Measurements from ENCODE around the gene SIPA1. TPM values are rescaled to one million over a fixed set of nuclear protein-coding genes. Genes with fewer than 3 reads are reported as not detected.

Gene SIPA1
- total RNA-seq, 1 donor from 2014 or later: 128 TPM

DNA sequence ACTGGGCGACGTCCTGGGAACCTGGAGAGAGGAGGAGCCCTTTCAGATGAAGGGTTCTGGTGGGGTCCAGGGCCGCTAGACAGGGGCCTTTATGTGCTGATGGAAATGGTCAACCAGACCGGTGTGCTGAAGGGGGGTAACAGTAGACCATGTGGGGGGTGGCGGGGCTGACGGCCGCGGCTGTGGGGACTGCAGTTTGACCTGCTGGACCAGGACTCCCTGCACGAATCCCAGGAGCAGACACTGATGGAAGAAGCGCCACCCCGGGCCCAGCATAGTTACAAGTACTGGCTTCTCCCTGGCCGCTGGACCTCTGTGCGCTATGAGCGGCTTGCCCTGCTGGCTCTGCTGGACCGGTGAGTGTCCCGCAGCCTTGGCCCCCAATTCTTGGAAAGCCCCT is 15.9 kb upstream of the SIPA1 start:
- Mint-ChIP-seq H3K27me3 (ENCODE audit: low read depth) (no peaks in the 10 kb centered on the region), H3K4me3 (ENCODE audit: low read depth) (no peak overlapping the region), H3K36me3 (ENCODE audit: low read depth) (peaks cover 55% of the 10 kb centered on the region), H3K4me1 (ENCODE audit: low read depth) (peaks cover 5% of the 10 kb centered on the region), H3K27ac (no peak overlapping the region), H3K9me3 (no peaks in the 10 kb centered on the region)
- intact Hi-C loops (cut with micrococcal nuclease): no loop called here
- no peak for DNase-seq (ENCODE audit: low spot score)

DNA sequence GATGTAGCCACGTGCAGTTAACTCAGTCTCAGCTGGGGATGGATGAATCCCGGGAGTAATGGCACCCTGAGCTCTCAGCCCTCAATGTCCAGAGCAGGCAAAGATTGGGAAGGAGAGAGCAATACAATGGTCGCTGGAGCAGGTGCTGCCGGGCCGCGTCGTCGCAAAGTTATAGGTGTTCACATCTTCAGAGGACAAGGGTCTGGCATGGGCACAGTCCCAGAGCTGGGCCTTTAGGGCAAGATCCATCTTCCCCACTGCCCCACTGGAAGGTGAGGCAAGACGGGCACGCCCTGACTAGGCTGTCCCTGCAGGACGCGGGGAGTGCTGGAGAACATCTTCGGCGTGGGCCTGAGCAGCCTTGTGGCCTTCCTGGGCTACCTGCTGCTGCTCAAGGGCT is 14.7 kb upstream of the SIPA1 start:
- no peaks in the 10 kb centered on the region for H3K9me3 Mint-ChIP-seq
- H3K36me3 Mint-ChIP-seq (ENCODE audit: low read depth): peaks cover 60% of the 10 kb centered on the region

DNA sequence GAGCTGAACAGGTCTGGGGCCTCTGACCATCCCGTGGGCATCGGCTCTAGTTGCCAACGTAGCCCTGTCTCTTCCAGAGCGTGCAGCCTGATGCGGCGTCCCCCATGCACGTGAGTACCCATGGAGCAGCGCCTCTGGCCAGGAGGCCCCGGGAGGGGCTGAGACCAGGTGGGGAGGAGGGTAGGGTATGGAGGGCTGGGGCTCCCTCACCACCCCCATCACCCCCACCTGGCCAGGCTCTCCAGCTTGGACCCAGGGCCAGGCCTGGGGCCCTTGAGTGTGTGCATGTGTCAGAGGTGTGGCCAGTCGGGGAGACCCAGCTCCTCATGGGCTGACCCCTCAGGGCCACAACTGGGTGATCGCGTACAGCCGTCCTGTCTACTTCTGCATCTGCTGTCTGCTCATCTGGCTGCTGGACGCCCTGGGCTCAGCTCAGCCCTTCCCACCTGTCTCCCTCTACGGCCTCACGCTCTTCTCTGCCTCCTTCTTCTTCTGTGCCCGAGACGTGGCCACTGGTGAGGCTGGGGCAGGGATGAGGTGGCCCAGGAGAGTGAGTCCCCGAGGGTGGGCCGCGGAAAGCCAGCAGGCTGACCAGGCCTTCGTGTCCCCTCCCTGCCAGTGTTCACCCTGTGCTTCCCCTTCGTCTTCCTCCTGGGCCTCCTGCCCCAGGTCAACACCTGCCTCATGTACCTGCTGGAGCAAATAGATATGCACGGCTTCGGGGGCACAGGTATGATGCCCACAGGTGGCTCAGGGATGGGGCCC is 13.9 kb upstream of the SIPA1 start:
- H3K36me3 Mint-ChIP-seq (ENCODE audit: low read depth): peaks cover 63% of the 10 kb centered on the region
- no peak overlapping the region for H3K27ac Mint-ChIP-seq
- no peak for DNase-seq (ENCODE audit: low spot score)
- peaks cover 3% of the 10 kb centered on the region for H3K4me1 Mint-ChIP-seq (ENCODE audit: low read depth)
- intact Hi-C loops (cut with micrococcal nuclease): no loop called here
- no peaks in the 10 kb centered on the region for H3K9me3 Mint-ChIP-seq
- no peak overlapping the region for H3K4me3 Mint-ChIP-seq (ENCODE audit: low read depth)
- no peaks in the 10 kb centered on the region for H3K27me3 Mint-ChIP-seq (ENCODE audit: low read depth)

More for the DNA sequence above, 14.7 kb upstream of the SIPA1 start:
- peaks cover 3% of the 10 kb centered on the region for H3K4me1 Mint-ChIP-seq (ENCODE audit: low read depth)
- intact Hi-C loops (cut with micrococcal nuclease): no loop called here
- no peak overlapping the region for H3K4me3 Mint-ChIP-seq (ENCODE audit: low read depth)
- no peak for DNase-seq (ENCODE audit: low spot score)
- no peaks in the 10 kb centered on the region for H3K27me3 Mint-ChIP-seq (ENCODE audit: low read depth)
- H3K27ac Mint-ChIP-seq: no peak overlapping the region

DNA sequence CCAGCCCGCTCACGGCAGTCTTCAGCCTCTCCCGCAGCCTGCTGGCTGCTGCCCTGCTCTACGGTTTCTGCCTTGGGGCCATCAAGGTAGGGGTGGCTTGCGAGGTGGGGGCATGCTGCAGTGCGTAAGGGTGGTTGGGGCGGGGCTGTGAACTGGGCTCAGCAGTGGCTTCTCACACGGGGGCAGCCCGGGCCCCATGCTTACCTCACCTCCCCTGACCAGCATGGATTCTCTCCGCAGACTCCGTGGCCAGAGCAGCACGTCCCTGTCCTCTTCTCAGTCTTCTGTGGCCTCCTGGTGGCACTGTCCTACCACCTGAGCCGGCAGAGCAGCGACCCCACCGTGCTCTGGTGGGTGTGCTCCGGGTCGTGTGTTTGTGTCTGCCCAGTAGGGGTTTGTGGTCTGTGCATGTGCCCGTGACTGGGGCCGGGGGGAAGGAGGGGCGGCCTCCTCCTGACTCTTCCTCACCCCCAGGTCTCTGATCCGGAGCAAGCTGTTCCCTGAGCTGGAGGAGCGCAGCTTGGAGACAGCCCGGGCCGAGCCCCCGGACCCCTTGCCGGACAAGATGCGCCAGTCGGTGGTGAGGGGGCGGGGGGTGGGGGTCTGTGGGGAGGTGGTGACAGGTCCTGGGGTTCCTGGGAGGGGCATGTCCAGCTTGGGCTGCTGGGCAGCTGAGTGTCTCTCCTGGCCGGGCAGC is 12.8 kb upstream of the SIPA1 start:
- no peaks in the 10 kb centered on the region for H3K9me3 Mint-ChIP-seq
- no peaks in the 10 kb centered on the region for H3K27me3 Mint-ChIP-seq (ENCODE audit: low read depth)
- DNase-seq (ENCODE audit: low spot score): no peak
- H3K27ac Mint-ChIP-seq: no peak overlapping the region
- H3K36me3 Mint-ChIP-seq (ENCODE audit: low read depth): peaks cover 57% of the 10 kb centered on the region
- H3K4me1 Mint-ChIP-seq (ENCODE audit: low read depth): peaks cover 3% of the 10 kb centered on the region
- H3K4me3 Mint-ChIP-seq (ENCODE audit: low read depth): no peak overlapping the region
- intact Hi-C loops (cut with micrococcal nuclease): no loop called here

DNA sequence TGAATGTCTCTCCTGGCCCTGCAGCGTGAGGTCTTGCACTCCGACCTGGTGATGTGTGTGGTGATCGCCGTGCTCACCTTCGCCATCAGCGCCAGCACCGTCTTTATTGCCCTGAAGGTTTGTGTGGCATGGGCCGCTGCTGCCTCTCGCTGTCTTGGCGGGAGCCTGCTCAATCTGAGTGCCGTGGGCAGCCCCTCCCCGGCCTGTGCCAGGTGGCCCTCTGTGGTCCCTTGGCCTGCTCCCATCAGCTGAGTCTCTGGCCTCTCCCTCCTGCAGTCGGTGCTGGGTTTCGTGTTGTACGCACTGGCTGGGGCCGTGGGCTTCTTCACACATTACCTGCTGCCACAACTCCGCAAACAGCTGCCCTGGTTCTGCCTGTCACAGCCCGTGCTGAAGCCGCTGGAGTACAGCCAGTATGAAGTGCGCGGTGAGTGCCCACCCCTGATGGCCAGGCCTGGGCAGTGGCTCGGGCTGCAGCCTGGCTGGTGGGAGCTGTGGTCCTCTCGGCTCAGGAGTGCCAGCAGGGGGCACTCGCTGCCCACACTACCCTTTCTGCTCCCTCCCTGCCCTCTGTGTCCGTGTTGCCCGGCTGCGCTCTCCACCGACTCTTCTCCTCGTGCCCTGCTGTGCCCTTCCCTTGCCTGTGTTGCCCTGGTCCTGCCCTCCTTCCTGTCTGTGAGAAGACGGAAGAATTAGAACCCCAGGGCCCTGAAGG is 12.1 kb upstream of the SIPA1 start:
- no peak overlapping the region for H3K27ac Mint-ChIP-seq
- intact Hi-C loops (cut with micrococcal nuclease): no loop called here
- H3K27me3 Mint-ChIP-seq (ENCODE audit: low read depth): no peaks in the 10 kb centered on the region
- peaks cover 57% of the 10 kb centered on the region for H3K36me3 Mint-ChIP-seq (ENCODE audit: low read depth)
- DNase-seq (ENCODE audit: low spot score): no peak
- peaks cover 3% of the 10 kb centered on the region for H3K4me1 Mint-ChIP-seq (ENCODE audit: low read depth)
- H3K4me3 Mint-ChIP-seq (ENCODE audit: low read depth): no peak overlapping the region
- no peaks in the 10 kb centered on the region for H3K9me3 Mint-ChIP-seq

DNA sequence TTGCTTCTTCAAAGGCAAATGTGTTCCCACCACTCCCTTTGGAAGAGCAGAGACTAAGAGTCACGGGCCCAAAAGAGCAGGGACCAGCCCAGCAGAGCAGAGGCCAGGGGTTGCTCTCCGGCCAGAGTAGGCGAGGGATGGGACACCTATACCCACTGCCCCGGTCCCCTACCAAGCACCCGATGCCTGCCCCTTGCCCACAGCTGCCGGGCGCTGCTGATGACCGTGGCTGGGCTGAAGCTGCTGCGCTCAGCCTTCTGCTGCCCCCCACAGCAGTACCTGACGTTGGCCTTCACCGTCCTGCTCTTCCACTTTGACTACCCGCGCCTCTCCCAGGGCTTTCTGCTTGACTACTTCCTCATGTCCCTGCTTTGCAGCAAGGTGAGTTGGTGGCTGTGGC is 10.7 kb upstream of the SIPA1 start:
- no peaks in the 10 kb centered on the region for H3K27me3 Mint-ChIP-seq (ENCODE audit: low read depth)
- DNase-seq (ENCODE audit: low spot score): no peak
- no peak overlapping the region for H3K4me3 Mint-ChIP-seq (ENCODE audit: low read depth)
- H3K9me3 Mint-ChIP-seq: no peaks in the 10 kb centered on the region
- H3K4me1 Mint-ChIP-seq (ENCODE audit: low read depth): peaks cover 3% of the 10 kb centered on the region
- intact Hi-C loops (cut with micrococcal nuclease): no loop called here
- H3K36me3 Mint-ChIP-seq (ENCODE audit: low read depth): peaks cover 51% of the 10 kb centered on the region
- no peak overlapping the region for H3K27ac Mint-ChIP-seq

DNA sequence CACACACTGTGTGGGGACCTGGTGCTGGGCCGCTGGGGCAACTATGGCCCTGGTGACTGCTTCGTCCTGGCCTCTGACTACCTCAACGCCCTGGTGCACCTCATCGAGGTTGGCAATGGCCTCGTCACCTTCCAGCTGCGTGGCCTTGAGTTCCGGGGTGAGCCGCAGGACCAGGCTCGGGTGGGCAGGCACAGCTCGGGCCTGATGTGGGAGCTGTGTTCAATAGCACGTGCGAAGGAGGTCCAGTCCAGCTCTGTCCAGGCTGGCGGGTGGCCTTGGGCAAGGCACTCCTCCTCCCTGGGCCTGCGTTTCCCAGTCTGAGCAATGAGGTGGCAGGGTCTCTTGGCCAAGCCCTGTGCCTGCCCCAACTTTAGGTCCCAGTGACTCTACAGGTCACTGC is 8.3 kb upstream of the SIPA1 start:
- DNase-seq (ENCODE audit: low spot score): no peak
- intact Hi-C loops (cut with micrococcal nuclease): no loop called here
- Mint-ChIP-seq H3K4me1 (ENCODE audit: low read depth) (peaks cover 6% of the 10 kb centered on the region), H3K27ac (no peak overlapping the region), H3K36me3 (ENCODE audit: low read depth) (peaks cover 43% of the 10 kb centered on the region), H3K4me3 (ENCODE audit: low read depth) (no peak overlapping the region), H3K27me3 (ENCODE audit: low read depth) (no peaks in the 10 kb centered on the region), H3K9me3 (no peaks in the 10 kb centered on the region)

DNA sequence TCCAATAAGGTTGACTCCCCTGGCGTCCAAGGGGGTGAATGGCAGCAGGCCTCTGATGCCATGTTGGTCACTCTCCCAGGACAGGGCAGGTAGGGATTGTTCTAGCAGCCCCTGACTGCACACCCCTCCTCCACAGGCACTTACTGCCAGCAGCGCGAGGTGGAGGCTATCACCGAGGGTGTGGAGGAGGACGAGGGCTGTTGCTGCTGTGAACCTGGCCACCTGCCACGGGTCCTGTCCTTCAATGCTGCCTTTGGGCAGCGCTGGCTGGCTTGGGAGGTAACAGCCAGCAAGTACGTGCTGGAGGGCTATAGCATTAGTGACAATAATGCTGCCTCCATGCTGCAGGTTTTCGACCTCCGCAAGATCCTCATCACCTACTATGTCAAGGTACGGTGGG is 7.7 kb upstream of the SIPA1 start:
- H3K36me3 Mint-ChIP-seq (ENCODE audit: low read depth): peaks cover 45% of the 10 kb centered on the region
- no peaks in the 10 kb centered on the region for H3K27me3 Mint-ChIP-seq (ENCODE audit: low read depth)
- intact Hi-C loops (cut with micrococcal nuclease): no loop called here
- H3K4me3 Mint-ChIP-seq (ENCODE audit: low read depth): no peak overlapping the region
- no peak for DNase-seq (ENCODE audit: low spot score)
- H3K9me3 Mint-ChIP-seq: no peaks in the 10 kb centered on the region
- H3K4me1 Mint-ChIP-seq (ENCODE audit: low read depth): peaks cover 6% of the 10 kb centered on the region
- H3K27ac Mint-ChIP-seq: no peak overlapping the region

DNA sequence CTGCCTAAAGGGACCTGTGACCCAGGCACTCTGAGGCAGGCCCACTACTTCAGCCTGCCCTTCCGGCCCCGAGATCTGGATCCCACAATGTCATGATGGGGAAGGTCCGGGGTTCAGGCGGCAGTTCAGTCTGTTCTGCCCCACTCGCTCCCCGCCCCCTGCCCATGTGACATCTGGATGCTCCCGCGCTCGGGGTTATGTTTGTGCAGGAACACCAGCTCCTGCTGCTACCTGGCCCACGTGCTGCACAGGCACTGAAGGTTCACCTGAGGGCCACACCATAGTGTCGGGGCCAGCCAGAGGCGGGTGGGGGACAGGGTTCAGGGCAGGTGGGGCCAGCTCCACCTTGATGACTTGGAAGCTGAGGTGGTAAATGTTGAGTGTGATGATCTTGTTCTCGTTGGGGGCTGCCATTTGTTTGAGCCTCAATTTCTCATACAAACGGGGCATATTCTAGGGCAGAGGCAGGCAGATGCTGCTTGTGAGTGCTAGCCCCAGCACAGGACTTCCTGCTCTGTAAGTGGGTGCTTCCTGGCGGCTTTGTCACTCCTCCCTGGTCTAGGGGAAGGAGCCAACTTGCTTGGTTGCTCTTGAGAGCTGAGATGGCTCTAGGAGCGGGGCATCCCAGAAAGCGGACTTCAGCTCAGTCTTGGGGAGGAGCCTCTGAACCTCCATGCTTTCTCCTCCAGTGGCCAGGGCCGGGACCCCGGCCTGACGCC is 4.4 kb upstream of the SIPA1 start:
- intact Hi-C loops (cut with micrococcal nuclease): no loop called here
- Mint-ChIP-seq H3K27me3 (ENCODE audit: low read depth) (no peaks in the 10 kb centered on the region), H3K4me1 (ENCODE audit: low read depth) (peaks cover 14% of the 10 kb centered on the region), H3K9me3 (no peaks in the 10 kb centered on the region), H3K4me3 (ENCODE audit: low read depth) (no peak overlapping the region), H3K36me3 (ENCODE audit: low read depth) (peaks cover 36% of the 10 kb centered on the region), H3K27ac (peak overlapping the region; percentile 9)
- DNase-seq (ENCODE audit: low spot score): no peak

DNA sequence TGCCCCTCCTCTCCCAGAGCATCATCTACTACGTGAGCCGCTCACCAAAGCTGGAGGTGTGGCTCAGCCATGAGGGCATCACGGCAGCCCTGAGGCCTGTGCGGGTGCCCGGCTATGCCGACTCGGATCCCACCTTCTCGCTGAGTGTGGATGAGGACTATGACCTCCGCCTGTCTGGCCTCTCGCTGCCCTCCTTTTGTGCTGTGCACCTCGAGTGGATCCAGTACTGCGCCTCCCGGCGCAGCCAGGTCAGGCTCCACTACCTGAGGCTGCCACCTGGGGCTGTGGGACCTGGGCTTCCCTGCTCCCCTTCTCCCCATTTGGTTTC is 3.8 kb upstream of the SIPA1 start:
- Mint-ChIP-seq H3K4me1 (ENCODE audit: low read depth) (peaks cover 17% of the 10 kb centered on the region), H3K9me3 (no peaks in the 10 kb centered on the region), H3K4me3 (ENCODE audit: low read depth) (no peak overlapping the region), H3K36me3 (ENCODE audit: low read depth) (peaks cover 37% of the 10 kb centered on the region), H3K27me3 (ENCODE audit: low read depth) (no peaks in the 10 kb centered on the region), H3K27ac (no peak overlapping the region)
- intact Hi-C loops (cut with micrococcal nuclease): no loop called here
- DNase-seq (ENCODE audit: low spot score): no peak

DNA sequence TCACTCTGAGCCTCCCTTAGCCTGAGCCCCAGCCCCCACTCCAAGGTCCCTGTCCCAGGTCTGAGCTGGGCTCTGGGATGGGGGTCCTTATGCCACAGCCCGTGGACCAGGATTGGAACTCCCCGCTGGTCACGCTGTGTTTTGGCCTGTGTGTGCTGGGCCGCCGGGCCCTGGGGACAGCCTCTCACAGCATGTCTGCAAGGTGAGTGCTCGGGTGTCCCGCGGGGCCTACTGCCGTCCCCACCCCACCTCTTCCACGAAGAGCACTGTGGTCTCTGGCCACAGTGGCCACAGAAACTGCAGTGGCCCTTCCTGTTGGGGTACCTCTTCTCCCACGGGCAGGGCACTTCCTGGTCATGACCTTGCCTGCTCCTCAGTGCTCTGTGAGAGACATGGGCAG is 3.5 kb upstream of the SIPA1 start:
- H3K27ac Mint-ChIP-seq: no peak overlapping the region
- intact Hi-C loops (cut with micrococcal nuclease): no loop called here
- H3K9me3 Mint-ChIP-seq: no peaks in the 10 kb centered on the region
- no peak for DNase-seq (ENCODE audit: low spot score)
- peaks cover 34% of the 10 kb centered on the region for H3K36me3 Mint-ChIP-seq (ENCODE audit: low read depth)
- H3K4me3 Mint-ChIP-seq (ENCODE audit: low read depth): no peak overlapping the region
- H3K4me1 Mint-ChIP-seq (ENCODE audit: low read depth): peaks cover 17% of the 10 kb centered on the region
- H3K27me3 Mint-ChIP-seq (ENCODE audit: low read depth): no peaks in the 10 kb centered on the region

DNA sequence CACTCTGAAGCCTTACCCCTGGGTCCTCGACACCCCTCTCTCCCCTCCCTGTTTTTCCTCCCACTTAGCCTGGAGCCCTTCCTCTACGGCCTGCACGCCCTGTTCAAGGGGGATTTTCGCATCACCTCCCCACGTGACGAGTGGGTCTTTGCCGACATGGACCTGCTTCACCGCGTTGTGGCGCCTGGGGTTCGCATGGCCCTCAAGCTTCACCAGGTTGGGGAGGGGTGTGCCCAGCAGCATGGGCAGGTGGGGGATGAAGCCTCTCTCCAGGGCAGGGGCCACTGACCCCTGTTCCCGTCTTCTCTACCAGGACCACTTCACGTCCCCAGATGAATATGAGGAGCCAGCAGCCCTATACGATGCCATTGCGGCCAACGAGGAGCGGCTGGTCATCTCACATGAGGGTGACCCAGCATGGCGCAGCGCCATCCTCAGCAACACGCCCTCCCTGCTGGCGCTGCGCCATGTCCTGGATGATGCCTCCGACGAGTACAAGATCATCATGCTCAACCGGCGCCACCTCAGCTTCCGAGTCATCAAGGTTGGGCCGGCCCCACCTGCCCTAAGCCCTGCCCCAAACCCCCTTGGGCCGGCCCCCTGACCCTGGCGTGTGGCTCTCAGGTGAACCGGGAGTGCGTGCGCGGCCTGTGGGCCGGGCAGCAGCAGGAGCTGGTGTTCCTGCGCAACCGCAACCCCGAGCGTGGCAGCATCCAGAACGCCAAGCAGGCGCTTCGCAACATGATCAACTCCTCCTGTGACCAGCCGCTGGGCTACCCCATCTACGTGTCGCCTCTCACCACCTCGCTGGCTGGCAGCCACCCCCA is 2.8 kb upstream of the SIPA1 start:
- DNase-seq (ENCODE audit: low spot score): no peak
- H3K9me3 Mint-ChIP-seq: no peaks in the 10 kb centered on the region
- H3K4me1 Mint-ChIP-seq (ENCODE audit: low read depth): peaks cover 22% of the 10 kb centered on the region
- H3K4me3 Mint-ChIP-seq (ENCODE audit: low read depth): no peak overlapping the region
- no peaks in the 10 kb centered on the region for H3K27me3 Mint-ChIP-seq (ENCODE audit: low read depth)
- H3K27ac Mint-ChIP-seq: no peak overlapping the region
- peaks cover 34% of the 10 kb centered on the region for H3K36me3 Mint-ChIP-seq (ENCODE audit: low read depth)
- intact Hi-C loops (cut with micrococcal nuclease): no loop called here
